Activated CD4-positive, alpha-beta T cell treated with anti-CD3 and anti-CD28 coated beads for 48 hours (primary cell): ENCODE data around the gene TSPYL2.
A peak's percentile ranks its signal among the peaks of the same experiment; 100 is the strongest.

Experiments
- DNase-seq: peaks from one replicate; pipeline ENCODE4 v3.0.0-alpha.2; 2020

TSPYL2 gene

GRCh38 chrX:53080628-53081580 is 1.3 kb upstream of the TSPYL2 start:
- no peak for DNase-seq

- no peak for DNase-seq
Observed at GRCh38 chrX:53082773-53083616, 828 bp downstream of the TSPYL2 start.

- no peak for DNase-seq
Observed at GRCh38 chrX:53084043-53084570, 1.9 kb downstream of the TSPYL2 start.

- DNase-seq = no peak
Observed at GRCh38 chrX:53084863-53085262, 2.7 kb downstream of the TSPYL2 start.

- DNase-seq = no peak
Observed at GRCh38 chrX:53085661-53086229, 3.6 kb downstream of the TSPYL2 start.

- no peak for DNase-seq
Observed at GRCh38 chrX:53086464-53086863, 4.3 kb downstream of the TSPYL2 start.

GRCh38 chrX:53087388-53087831 is 5.2 kb downstream of the TSPYL2 start:
- no peak for DNase-seq

- peak; percentile 86 for DNase-seq
Observed at GRCh38 chrX:53088136-53088974, 6.2 kb downstream of the TSPYL2 start.

GRCh38 chrX:53089224-53089842 is 7.2 kb downstream of the TSPYL2 start:
- DNase-seq = peak; percentile 43

GRCh38 chrX:53089925-53090324 is 7.8 kb downstream of the TSPYL2 start:
- DNase-seq = no peak

- DNase-seq = no peak
Observed at GRCh38 chrX:53091354-53091753, 9.2 kb downstream of the TSPYL2 start.

- DNase-seq = peak; percentile 86
Observed at GRCh38 chrX:53093177-53093655, 11.0 kb downstream of the TSPYL2 start.

GRCh38 chrX:53093748-53094581 is 11.8 kb downstream of the TSPYL2 start, which contains the start of gene KANTR:
KANTR (plus strand) TSS chrX:53094142; CDS start chrX:53124273, 30,131 bp downstream.
- DNase-seq = peak; percentile 84

- DNase-seq = no peak
Observed at GRCh38 chrX:53094582-53094905, 12.4 kb downstream of the TSPYL2 start.

GRCh38 chrX:53095796-53096195 is 13.6 kb downstream of the TSPYL2 start:
- DNase-seq = no peak

- DNase-seq = no peak
Observed at GRCh38 chrX:53114864-53115549, 32.8 kb downstream of the TSPYL2 start.

GRCh38 chrX:53115550-53115874 is 33.3 kb downstream of the TSPYL2 start:
- no peak for DNase-seq

- no peak for DNase-seq
Observed at GRCh38 chrX:53116101-53116500, 33.9 kb downstream of the TSPYL2 start.

GRCh38 chrX:53122013-53122412 is 39.8 kb downstream of the TSPYL2 start:
- no peak for DNase-seq

GRCh38 chrX:53125506-53125905 is 43.3 kb downstream of the TSPYL2 start:
- no peak for DNase-seq
